HEK293T (cell line): ENCODE measurements around the gene MS4A4E.
"Not testable (repeated sequence)": the region's sequence is repeated elsewhere in the genome, so short reads cannot be mapped to it uniquely, and the experiment has no call there.

ENCODE experiments used
- FOXA1 ChIP-seq: fragments of 450-650 bp; IDR thresholded peaks from 2 replicates; pipeline ENCODE4 v1.6.1; 2016; ENCODE audit warnings: mild to moderate bottlenecking
- NFRKB ChIP-seq: fragments of 450-650 bp; IDR thresholded peaks from 2 replicates; pipeline ENCODE4 v1.6.1; 2016; ENCODE audit warnings: mild to moderate bottlenecking, moderate library complexity
- SP1 ChIP-seq: fragments of 450-650 bp; IDR thresholded peaks from 2 replicates; pipeline ENCODE4 v1.6.1; 2017

- not testable (repeated sequence) for TF ChIP-seq FOXA1, SP1, NFRKB
Measured at GRCh38 chr11:60192564-60192963, 50.4 kb downstream of the MS4A4E start.
